HUES64 (cell line): ENCODE data around the gene HSD11B2. TPM values are rescaled to one million over a fixed set of nuclear protein-coding genes. Genes with fewer than 3 reads are reported as not detected.
A peak's percentile ranks its signal among the peaks of the same experiment; 100 is the strongest.

Experiments
- H3K27ac ChIP-seq: 2 replicates; pipeline ENCODE4 v1.7.0; 2013; ENCODE audit warnings: low read depth, low read length, inconsistent platforms
- H3K27me3 ChIP-seq: 2 replicates; pipeline ENCODE4 v1.6.1; 2013; ENCODE audit warnings: mild to moderate bottlenecking, low read length; ENCODE audit not compliant: insufficient read depth
- H3K36me3 ChIP-seq: 2 replicates; pipeline ENCODE4 v1.6.1; 2013; ENCODE audit warnings: mild to moderate bottlenecking, low read length; ENCODE audit not compliant: insufficient read depth
- H3K4me1 ChIP-seq: 2 replicates; pipeline ENCODE4 v1.6.1; 2013; ENCODE audit warnings: mild to moderate bottlenecking, low read length, moderate library complexity; ENCODE audit not compliant: insufficient read depth
- H3K4me3 ChIP-seq: 2 replicates; pipeline ENCODE4 v1.5.1; 2013; ENCODE audit warnings: mild to moderate bottlenecking, low read length, moderate library complexity
- H3K9ac ChIP-seq: 2 replicates; pipeline ENCODE4 v1.6.1; 2013; ENCODE audit warnings: mild to moderate bottlenecking, low read depth, low read length
- H3K9me3 ChIP-seq: 2 replicates; pipeline ENCODE4 v1.6.1; 2013; ENCODE audit warnings: low read depth, low read length; ENCODE audit not compliant: insufficient read depth
- WGBS: fragments of 150-250, 120-280 bp; methylation state at CpG from one replicate; pipeline ENCODE4 v1.1.7; 2013; ENCODE audit warnings: missing lambda C conversion rate; 5-methylcytosine and 5-hydroxymethylcytosine counted together
- polyA plus RNA-seq, 2 experiments: library from polyadenylated mRNA; stranded (reverse); fragments of 50-300 nt; gene quantifications; one replicate each; pipeline ENCODE4 v1.2.3, GENCODE V29; 2013

The HSD11B2 gene
- 17.2 TPM for polyA plus RNA-seq (2013, experiment 1 of 2)
- 18.0 TPM for polyA plus RNA-seq (2013, experiment 2 of 2)

DNA sequence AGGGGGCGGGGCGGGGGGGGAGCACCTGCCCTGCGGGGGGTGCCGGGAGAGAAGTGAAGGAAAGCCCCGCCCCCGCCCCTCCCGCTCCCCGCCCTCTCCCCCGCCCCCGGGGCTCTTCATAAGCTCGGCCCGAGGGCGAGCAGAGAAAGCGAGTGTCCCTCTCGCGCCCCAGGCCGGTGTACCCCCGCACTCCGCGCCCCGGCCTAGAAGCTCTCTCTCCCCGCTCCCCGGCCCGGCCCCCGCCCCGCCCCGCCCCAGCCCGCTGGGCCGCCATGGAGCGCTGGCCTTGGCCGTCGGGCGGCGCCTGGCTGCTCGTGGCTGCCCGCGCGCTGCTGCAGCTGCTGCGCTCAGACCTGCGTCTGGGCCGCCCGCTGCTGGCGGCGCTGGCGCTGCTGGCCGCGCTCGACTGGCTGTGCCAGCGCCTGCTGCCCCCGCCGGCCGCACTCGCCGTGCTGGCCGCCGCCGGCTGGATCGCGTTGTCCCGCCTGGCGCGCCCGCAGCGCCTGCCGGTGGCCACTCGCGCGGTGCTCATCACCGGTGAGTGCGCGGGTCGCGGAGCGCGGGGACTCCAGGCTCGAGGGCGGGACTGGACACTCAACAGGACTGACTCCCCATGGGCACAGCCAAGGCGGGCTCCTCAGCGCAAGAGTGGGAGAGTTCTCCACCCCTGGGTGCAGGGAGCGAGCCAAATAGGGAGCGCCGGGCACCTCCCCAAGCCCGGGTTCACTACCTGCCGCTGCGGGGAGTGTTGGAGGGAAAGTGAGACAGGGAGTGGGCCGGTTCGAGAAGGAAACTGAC is at the start of gene HSD11B2:
Gene HSD11B2 (plus strand): TSS at position 145 of the 798 bp plus-strand sequence. CDS start 128 bp downstream, at position 273.
- no peaks in the 10 kb centered on the region for H3K36me3 ChIP-seq
- H3K9me3 ChIP-seq = no peaks in the 10 kb centered on the region
- H3K27me3 ChIP-seq = peaks cover 35% of the 10 kb centered on the region
- peak within 1 kb of the TSS; percentile 93 for H3K4me3 ChIP-seq
- H3K27ac ChIP-seq = peak within 1 kb of the TSS; percentile 65
- under 1% methylated on average over 81 of the region's 87 CpGs for WGBS
- H3K9ac ChIP-seq = peak within 1 kb of the TSS; percentile 86
- H3K4me1 ChIP-seq = peaks cover 26% of the 10 kb centered on the region

- Histone ChIP-seq H3K9ac (no peak overlapping the region), H3K4me1 (peaks cover 3% of the 10 kb centered on the region; the same call in 1 of the 2 replicates), H3K4me3 (no peak overlapping the region), H3K27ac (no peak overlapping the region), H3K27me3 (no peaks in the 10 kb centered on the region), H3K36me3 (no peaks in the 10 kb centered on the region), H3K9me3 (no peaks in the 10 kb centered on the region)
- WGBS = 66% methylated on average over 3 of the region's 3 CpGs
Observed at GRCh38 chr16:67383284-67383683, 47.6 kb upstream of the HSD11B2 start.

- Histone ChIP-seq H3K27me3 (no peaks in the 10 kb centered on the region), H3K9me3 (no peaks in the 10 kb centered on the region), H3K4me1 (peaks cover 3% of the 10 kb centered on the region; the same call in 1 of the 2 replicates), H3K9ac (no peak overlapping the region), H3K4me3 (no peak overlapping the region), H3K27ac (no peak overlapping the region), H3K36me3 (no peaks in the 10 kb centered on the region)
- 94% methylated on average over 8 of the region's 8 CpGs for WGBS
Observed at GRCh38 chr16:67384778-67385510, 46.0 kb upstream of the HSD11B2 start.

DNA sequence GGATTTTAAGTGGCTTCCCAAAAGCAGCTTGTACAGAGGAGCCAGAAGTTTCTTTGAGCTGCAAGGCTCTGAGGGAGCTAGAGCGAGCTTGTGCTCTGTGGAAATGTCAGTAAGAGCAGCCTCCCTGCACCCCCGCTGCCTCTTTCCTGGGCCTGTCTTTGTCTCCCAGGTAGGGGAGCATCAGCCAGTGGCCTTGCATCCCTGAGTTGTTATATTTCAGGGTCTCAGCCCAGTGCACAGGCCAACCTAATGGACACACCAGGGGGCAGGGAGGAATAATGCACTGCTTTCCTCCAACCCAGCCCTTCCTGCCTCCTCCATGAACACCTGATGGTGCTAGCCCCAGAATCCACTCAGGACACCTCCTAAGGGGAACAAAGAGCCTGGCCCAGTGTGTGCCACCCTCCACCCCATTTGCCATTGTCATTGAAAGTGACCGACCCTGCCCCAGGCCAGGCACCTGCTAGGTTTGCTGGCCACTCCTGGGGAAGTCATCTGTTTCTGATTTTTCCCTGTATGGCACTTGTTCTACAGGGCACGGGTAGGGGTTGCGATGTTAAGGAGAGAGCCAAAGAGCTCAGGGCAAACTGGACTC is 44.0 kb upstream of the HSD11B2 start:
- no peak overlapping the region for H3K4me3 ChIP-seq
- H3K4me1 ChIP-seq = peaks cover 3% of the 10 kb centered on the region; the same call in 1 of the 2 replicates
- H3K9ac ChIP-seq = no peak overlapping the region
- no peak overlapping the region for H3K27ac ChIP-seq
- no peaks in the 10 kb centered on the region for H3K9me3 ChIP-seq
- peaks cover 5% of the 10 kb centered on the region; the same call in 1 of the 2 replicates for H3K27me3 ChIP-seq
- WGBS = 82% methylated on average over 5 of the region's 5 CpGs
- H3K36me3 ChIP-seq = no peaks in the 10 kb centered on the region

GRCh38 chr16:67387479-67388079 is 43.3 kb upstream of the HSD11B2 start:
- H3K27me3 ChIP-seq = peaks cover 11% of the 10 kb centered on the region
- WGBS = 83% methylated on average over 8 of the region's 8 CpGs
- peaks cover 3% of the 10 kb centered on the region; the same call in 1 of the 2 replicates for H3K4me1 ChIP-seq

DNA sequence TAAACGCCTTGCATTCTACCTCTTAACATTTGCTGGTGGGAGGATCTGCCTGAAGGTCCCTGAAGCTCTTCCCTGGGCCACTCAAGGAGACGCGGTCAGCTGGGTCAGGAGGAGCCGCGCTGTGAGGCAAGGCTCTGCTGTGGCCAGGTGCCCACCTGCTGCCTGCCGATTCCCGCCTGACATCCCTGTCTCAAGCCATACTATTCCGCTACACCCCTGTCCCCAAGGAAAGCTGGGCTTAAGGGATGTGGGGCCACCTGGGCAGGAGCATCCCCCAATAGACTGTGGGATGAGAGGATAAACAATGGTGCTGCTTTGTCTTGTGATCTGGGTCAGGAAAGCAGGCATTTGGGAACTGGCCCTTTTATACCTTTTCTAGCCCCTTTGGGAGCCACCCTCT is 42.7 kb upstream of the HSD11B2 start:
- Histone ChIP-seq H3K27me3 (peaks cover 17% of the 10 kb centered on the region), H3K27ac (no peak overlapping the region), H3K9me3 (no peaks in the 10 kb centered on the region), H3K36me3 (no peaks in the 10 kb centered on the region), H3K9ac (no peak overlapping the region), H3K4me3 (no peak overlapping the region), H3K4me1 (peaks cover 3% of the 10 kb centered on the region; the same call in 1 of the 2 replicates)
- WGBS = 87% methylated on average over 8 of the region's 8 CpGs

More at GRCh38 chr16:67387479-67388079, 43.3 kb upstream of the HSD11B2 start:
- Histone ChIP-seq H3K9ac (no peak overlapping the region), H3K9me3 (no peaks in the 10 kb centered on the region), H3K4me3 (no peak overlapping the region), H3K27ac (no peak overlapping the region), H3K36me3 (no peaks in the 10 kb centered on the region)

DNA sequence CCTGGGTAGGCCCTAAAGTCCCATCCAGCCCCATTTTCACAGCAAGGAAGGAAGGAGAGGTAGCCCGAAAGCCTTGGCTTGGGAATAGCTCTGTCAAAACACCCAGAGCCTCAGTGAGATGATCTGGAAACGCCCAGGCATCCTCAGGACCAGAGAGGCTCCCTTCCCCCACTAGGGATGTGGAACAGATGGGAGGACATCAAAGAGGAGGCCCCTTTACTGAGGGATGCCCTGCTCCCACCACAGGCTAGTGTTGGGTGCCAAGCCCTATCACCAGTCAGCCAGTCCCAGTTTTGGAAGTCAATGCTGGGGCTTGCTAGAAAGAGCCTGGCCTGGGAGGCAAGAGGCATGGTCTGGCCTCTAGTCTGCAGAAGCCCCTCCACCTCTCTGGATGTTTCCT is 42.3 kb upstream of the HSD11B2 start:
- Histone ChIP-seq H3K4me1 (peaks cover 3% of the 10 kb centered on the region; the same call in 1 of the 2 replicates), H3K27me3 (peaks cover 21% of the 10 kb centered on the region), H3K27ac (no peak overlapping the region), H3K9ac (no peak overlapping the region), H3K9me3 (no peaks in the 10 kb centered on the region), H3K4me3 (no peak overlapping the region), H3K36me3 (no peaks in the 10 kb centered on the region)
- WGBS = 82% methylated on average over 2 of the region's 2 CpGs

- Histone ChIP-seq H3K27ac (no peak overlapping the region), H3K9me3 (no peaks in the 10 kb centered on the region), H3K36me3 (no peaks in the 10 kb centered on the region), H3K4me3 (no peak overlapping the region), H3K27me3 (peaks cover 37% of the 10 kb centered on the region), H3K4me1 (peaks cover 3% of the 10 kb centered on the region), H3K9ac (no peak overlapping the region)
- WGBS = 91% methylated on average over 27 of the region's 27 CpGs
Observed at GRCh38 chr16:67389911-67390815, 40.8 kb upstream of the HSD11B2 start.

DNA sequence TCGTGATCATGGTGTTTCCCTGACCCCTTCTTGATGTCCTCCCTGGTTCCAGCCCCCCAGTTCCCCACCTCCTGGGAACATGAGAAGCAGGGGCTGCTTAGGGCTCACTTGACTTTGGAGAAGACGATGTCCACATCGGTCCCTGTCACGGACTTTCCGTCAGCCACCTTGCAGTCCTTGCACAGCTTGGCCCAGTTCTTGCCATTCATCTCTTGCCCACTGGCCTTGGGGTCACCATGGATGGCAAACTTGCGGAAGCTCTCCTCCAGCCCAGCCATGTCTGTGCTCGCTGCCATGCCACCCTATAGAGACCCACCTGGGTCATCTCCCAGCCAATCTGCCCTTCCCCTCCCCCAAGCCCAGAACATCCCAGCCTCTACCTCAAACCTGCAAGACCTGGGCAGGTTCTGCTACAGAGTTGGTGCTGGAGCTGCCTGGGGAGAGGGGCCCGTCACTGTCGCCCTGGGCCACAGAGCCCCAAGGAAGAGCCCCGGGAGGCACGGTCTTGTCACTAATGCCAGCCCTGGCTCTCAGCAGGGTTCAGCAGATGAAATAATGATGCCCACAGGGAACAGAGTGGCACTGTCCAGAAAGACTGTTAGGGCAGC is 40.0 kb upstream of the HSD11B2 start:
- H3K9ac ChIP-seq = no peak overlapping the region
- peaks cover 10% of the 10 kb centered on the region for H3K4me1 ChIP-seq
- H3K9me3 ChIP-seq = no peaks in the 10 kb centered on the region
- H3K4me3 ChIP-seq = no peak overlapping the region
- no peaks in the 10 kb centered on the region for H3K36me3 ChIP-seq
- 93% methylated on average over 11 of the region's 11 CpGs for WGBS
- peaks cover 44% of the 10 kb centered on the region for H3K27me3 ChIP-seq
- H3K27ac ChIP-seq = no peak overlapping the region
